ENCODE data around the gene AKT2. TPM values are rescaled to one million over a fixed set of nuclear protein-coding genes. Genes with fewer than 3 reads are reported as not detected.
A peak's percentile ranks its signal among the peaks of the same experiment; 100 is the strongest.

The AKT2 gene
- total RNA-seq, 1 experiment from 2014 or later: 150 TPM

DNA sequence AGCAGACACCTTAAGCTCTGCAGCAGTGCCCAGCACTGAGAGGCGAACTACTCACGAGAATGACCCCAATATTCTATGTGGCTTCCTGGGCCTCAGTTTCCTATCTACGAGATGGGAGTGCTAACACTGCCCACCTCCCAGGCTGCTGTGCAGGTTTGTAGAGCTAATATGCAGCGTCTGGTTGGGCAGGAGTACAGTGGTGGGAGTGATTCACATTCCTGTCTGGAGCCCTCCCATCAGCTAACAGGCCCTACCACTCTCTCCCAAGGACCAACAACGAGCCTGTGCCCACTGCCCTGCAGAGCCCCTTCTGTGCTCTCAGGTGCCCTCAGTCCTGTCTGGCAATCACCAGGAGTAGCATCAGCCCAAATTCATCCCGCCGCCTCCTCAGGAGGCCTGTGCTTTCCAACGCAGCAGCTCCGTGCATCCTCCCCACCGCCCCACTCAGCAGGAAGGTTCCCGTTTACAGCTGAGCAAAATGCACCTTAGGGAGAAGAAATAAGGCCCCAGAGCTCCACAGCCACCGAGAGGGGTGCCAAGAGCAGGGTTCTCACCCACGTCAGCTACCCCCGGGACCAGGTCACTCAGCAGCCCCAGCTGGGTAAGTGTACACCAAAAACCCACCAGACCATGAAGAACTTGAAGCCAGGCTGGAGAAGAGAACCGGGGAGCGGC lies 6.6 kb downstream of the AKT2 start:
- no peak overlapping the region for H3K9ac ChIP-seq (ENCODE audit: extremely low read depth, insufficient read length, low read length)
- H3K27ac ChIP-seq (ENCODE audit: insufficient read length, low read depth, low read length): no peak overlapping the region
- no peaks in the 10 kb centered on the region for H3K27me3 ChIP-seq (ENCODE audit: insufficient read depth, low read length)
- peaks cover 35 to 36% of the 10 kb centered on the region in 2 experiments for H3K4me1 Mint-ChIP-seq
- no peak overlapping the region for H2BK120ac ChIP-seq (ENCODE audit: low read depth, low read length, poor library complexity, severe bottlenecking)
- H3K27me3 Mint-ChIP-seq (ENCODE audit: low read depth): peaks cover 1% of the 10 kb centered on the region; the same call in 1 of the 2 replicates
- WGBS (ENCODE audit: extremely low coverage, insufficient read length, low lambda C conversion rate): no CpG with 5 or more reads among the region's 16 CpGs
- H4K5ac ChIP-seq (ENCODE audit: insufficient read length, low read depth, low read length): no peak overlapping the region
- H3K4me1 ChIP-seq (ENCODE audit: insufficient read depth, low read length): no peaks in the 10 kb centered on the region
- H3K4me2 ChIP-seq (ENCODE audit: insufficient read depth, insufficient read length, low read length): no peak overlapping the region
- H4K91ac ChIP-seq (ENCODE audit: insufficient read length, low read depth, low read length): no peak overlapping the region
- H4K8ac ChIP-seq (replicated peaks; ENCODE audit: insufficient read length, low read depth, low read length): no peak overlapping the region
- no peak overlapping the region for H3K56ac ChIP-seq (ENCODE audit: insufficient read length, low read depth, low read length)
- H2BK20ac ChIP-seq (ENCODE audit: low read depth, low read length, poor library complexity, severe bottlenecking): no peak overlapping the region
- no peak overlapping the region for H3K23ac ChIP-seq (ENCODE audit: insufficient read length, low read depth, low read length)
- H3K79me2 ChIP-seq (ENCODE audit: insufficient read depth, low read length): peaks cover 8% of the 10 kb centered on the region
- TF ChIP-seq, protein P1, sequence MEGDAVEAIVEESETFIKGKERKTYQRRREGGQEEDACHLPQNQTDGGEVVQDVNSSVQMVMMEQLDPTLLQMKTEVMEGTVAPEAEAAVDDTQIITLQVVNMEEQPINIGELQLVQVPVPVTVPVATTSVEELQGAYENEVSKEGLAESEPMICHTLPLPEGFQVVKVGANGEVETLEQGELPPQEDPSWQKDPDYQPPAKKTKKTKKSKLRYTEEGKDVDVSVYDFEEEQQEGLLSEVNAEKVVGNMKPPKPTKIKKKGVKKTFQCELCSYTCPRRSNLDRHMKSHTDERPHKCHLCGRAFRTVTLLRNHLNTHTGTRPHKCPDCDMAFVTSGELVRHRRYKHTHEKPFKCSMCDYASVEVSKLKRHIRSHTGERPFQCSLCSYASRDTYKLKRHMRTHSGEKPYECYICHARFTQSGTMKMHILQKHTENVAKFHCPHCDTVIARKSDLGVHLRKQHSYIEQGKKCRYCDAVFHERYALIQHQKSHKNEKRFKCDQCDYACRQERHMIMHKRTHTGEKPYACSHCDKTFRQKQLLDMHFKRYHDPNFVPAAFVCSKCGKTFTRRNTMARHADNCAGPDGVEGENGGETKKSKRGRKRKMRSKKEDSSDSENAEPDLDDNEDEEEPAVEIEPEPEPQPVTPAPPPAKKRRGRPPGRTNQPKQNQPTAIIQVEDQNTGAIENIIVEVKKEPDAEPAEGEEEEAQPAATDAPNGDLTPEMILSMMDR (conservative IDR thresholded peaks at IDR 0.05): no peak
- peaks cover 6% of the 10 kb centered on the region for H3K79me1 ChIP-seq (ENCODE audit: insufficient read depth, low read depth, low read length, poor library complexity, severe bottlenecking)
- DNase-seq: no peak
- H3K23me2 ChIP-seq (ENCODE audit: insufficient read length, low read depth, low read length, poor library complexity, severe bottlenecking): no peaks in the 10 kb centered on the region
- H3K9me3 Mint-ChIP-seq: no peaks in the 10 kb centered on the region
- H3K4ac ChIP-seq (ENCODE audit: low read depth, low read length): no peak overlapping the region
- no peak overlapping the region for H3K14ac ChIP-seq (ENCODE audit: insufficient read depth, low read length)
- H2BK12ac ChIP-seq (ENCODE audit: insufficient read length, low read depth, low read length): no peak overlapping the region
- H2AFZ ChIP-seq (ENCODE audit: low read length): no peak overlapping the region
- H4K20me1 ChIP-seq (ENCODE audit: control insufficient read depth, insufficient read depth, insufficient read length): no peaks in the 10 kb centered on the region
- peak overlapping the region; percentile 26 to 44 (median 40); a peak in 4 of 7 replicates for H3K27ac Mint-ChIP-seq
- no peak overlapping the region for H2BK5ac ChIP-seq (ENCODE audit: insufficient read length, low read length)
- no peak overlapping the region for H2BK15ac ChIP-seq (ENCODE audit: low read depth, low read length)
- no peak overlapping the region for H2AK5ac ChIP-seq (ENCODE audit: insufficient read length, low read length)
- H3K9me3 ChIP-seq (ENCODE audit: control insufficient read depth, low read depth, low read length): no peaks in the 10 kb centered on the region
- H3K18ac ChIP-seq (ENCODE audit: insufficient read length, low read depth, low read length): no peak overlapping the region
- peaks cover 0 to 2% (median 0%) of the 10 kb centered on the region in 3 experiments; a peak in 1 of 7 replicates for H3K36me3 Mint-ChIP-seq (ENCODE audit: insufficient read depth in 1 of 3, low read depth in 3 of 3)
- H3T11ph ChIP-seq (ENCODE audit: low read length): no peak overlapping the region
- H3K4me3 Mint-ChIP-seq: peak overlapping the region in 1 of 2 experiments; percentile 67; a peak in 1 of 5 replicates
